Cardiac fibroblast (primary cell): ENCODE data around the gene KICS2.
"Not testable (repeated sequence)": the region's sequence is repeated elsewhere in the genome, so short reads cannot be mapped to it uniquely, and the experiment has no call there.

ENCODE experiments used
- DNase-seq, 2 donors: peaks; one replicate each; pipeline versions ENCODE4 v3.0.0 to v3.0.0-alpha.2; 2010; ENCODE audit warnings: low read depth in 2 of 2
- H3K4me3 ChIP-seq, 2 donors: replicated peaks in 1 of 2; 1 replicate in 1 of 2; 2 replicates in 1 of 2; pipeline ENCODE4 v1.5.1; 2011; ENCODE audit warnings: low read depth in 2 of 2, low read length in 2 of 2, mild to moderate bottlenecking in 2 of 2, moderate library complexity in 1 of 2
- TF ChIP-seq, protein P1 (sequence below): IDR thresholded peaks from one replicate; pipeline ENCODE4 v1.5.1; 2011; ENCODE audit warnings: low read depth, mild to moderate bottlenecking, low read length, inconsistent platforms

KICS2 gene

DNA sequence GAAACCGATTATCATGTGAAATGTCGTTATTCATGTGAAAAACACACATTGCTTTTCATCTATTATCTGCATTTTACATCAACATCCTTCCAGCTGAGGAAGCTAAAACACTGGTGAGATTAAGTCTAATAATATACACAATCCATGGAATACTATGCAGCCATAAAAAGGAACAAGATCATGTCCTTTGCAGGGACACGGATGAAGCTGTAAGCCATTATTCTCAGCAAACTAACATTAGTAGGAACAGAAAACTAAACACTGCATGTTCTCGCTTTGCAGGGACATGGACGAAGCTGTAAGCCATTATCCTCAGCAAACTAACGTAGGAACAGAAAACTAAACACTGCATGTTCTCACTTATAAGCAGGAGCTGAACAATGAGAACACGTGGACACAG lies 18.3 kb downstream of the KICS2 start:
- DNase-seq: no peak
- no peak overlapping the region for H3K4me3 ChIP-seq

DNA sequence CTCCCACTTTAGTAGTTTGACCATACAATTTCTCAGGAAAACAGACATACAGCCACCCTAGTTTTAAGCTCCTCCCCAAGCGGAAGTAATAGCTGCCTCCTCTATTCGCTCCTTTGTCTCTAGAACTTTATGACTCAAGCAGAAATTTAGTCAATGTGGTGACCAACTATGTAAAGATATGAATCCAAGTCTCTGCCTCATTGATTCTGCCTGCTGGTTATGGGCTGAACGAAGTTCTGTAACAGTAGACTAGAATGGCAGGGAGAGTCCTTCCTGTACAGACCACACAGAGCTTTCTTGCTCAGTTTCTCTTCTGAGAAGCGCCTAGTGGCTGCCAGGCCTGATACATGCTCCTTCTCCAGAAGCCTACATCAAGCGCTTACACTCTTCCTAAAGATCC lies 19.1 kb downstream of the KICS2 start:
- no peak overlapping the region for H3K4me3 ChIP-seq
- DNase-seq: peak in 1 of 2 donors; percentile 23
- TF ChIP-seq, protein P1, sequence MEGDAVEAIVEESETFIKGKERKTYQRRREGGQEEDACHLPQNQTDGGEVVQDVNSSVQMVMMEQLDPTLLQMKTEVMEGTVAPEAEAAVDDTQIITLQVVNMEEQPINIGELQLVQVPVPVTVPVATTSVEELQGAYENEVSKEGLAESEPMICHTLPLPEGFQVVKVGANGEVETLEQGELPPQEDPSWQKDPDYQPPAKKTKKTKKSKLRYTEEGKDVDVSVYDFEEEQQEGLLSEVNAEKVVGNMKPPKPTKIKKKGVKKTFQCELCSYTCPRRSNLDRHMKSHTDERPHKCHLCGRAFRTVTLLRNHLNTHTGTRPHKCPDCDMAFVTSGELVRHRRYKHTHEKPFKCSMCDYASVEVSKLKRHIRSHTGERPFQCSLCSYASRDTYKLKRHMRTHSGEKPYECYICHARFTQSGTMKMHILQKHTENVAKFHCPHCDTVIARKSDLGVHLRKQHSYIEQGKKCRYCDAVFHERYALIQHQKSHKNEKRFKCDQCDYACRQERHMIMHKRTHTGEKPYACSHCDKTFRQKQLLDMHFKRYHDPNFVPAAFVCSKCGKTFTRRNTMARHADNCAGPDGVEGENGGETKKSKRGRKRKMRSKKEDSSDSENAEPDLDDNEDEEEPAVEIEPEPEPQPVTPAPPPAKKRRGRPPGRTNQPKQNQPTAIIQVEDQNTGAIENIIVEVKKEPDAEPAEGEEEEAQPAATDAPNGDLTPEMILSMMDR: no peak

More for the DNA sequence above, 18.3 kb downstream of the KICS2 start:
- TF ChIP-seq, protein P1: no peak

DNA sequence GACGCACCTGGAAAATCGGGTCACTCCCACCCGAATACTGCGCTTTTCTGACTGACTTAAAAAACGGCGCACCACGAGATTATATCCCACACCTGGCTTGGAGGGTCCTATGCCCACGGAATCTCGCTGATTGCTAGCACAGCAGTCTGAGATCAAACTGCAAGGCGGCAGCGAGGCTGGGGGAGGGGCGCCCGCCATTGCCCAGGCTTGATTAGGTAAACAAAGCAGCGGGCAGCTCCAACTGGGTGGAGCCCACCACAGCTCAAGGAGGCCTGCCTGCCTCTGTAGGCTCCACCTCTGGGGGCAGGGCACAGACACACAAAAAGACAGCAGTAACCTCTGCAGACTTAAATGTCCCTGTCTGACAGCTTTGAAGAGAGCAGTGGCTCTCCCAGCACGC lies 26.3 kb downstream of the KICS2 start:
- not testable (repeated sequence) for DNase-seq

DNA sequence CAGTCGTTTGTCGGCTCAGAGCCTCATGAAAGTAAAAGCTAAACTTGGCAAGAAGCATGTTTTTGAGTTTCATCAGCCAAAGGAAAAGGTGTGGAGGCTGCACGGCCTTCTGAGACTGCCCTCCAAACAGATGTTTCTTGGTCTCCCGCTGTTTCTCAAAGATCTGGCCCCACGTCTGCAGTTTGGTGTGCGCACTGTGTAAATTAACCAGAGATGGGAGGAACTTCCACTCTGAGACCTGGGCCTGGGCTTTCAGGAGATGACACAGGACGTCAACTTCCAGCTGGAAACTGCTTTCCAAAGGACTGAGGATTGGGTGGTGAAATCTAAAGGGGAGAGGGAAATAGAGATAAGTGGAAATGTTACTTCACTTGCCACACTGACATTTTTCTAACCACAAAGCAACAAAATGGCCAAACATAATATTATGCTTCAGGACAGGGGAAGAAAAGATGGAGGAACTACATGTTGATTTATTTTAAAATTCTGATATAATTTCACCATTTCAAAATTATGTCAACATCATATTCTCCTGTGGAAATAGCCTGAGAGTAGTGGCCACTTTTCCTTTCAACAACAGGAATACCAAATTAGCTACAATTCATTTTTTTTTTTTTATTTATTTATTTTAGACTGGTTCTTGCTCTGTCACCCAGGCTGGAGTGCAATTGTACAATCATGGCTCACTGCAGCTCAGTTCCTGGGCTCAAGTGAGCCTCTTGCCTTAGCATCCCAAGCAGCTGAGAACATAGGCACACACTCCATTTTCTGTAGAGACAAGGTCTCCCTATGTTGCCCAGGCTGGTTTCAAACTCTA lies 27.6 kb downstream of the KICS2 start:
- H3K4me3 ChIP-seq: no peak overlapping the region
- TF ChIP-seq, protein P1: no peak
- DNase-seq: peak; percentile 64 to 70

More for the DNA sequence above, 26.3 kb downstream of the KICS2 start:
- not testable (repeated sequence) for H3K4me3 ChIP-seq

DNA sequence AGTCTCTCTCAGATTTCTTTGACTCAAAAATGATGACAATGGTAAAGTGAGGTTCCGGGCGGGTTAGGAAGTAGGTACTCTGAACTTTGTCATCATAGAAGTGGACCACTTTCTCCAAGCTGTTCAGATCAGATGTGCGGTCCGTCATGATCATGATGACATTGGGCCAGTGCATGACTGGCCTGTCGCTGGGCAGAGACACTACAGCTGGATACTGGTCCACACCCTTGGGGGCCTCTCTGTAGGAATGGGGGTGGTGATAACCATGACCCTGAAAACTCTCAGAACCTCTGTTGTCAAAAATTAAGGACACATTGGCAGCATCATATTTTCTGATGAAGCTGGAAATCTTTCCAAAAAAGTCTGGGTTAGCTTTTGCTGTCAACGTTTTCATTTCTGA lies 28.2 kb downstream of the KICS2 start:
- no peak for DNase-seq
- TF ChIP-seq, protein P1: no peak

DNA sequence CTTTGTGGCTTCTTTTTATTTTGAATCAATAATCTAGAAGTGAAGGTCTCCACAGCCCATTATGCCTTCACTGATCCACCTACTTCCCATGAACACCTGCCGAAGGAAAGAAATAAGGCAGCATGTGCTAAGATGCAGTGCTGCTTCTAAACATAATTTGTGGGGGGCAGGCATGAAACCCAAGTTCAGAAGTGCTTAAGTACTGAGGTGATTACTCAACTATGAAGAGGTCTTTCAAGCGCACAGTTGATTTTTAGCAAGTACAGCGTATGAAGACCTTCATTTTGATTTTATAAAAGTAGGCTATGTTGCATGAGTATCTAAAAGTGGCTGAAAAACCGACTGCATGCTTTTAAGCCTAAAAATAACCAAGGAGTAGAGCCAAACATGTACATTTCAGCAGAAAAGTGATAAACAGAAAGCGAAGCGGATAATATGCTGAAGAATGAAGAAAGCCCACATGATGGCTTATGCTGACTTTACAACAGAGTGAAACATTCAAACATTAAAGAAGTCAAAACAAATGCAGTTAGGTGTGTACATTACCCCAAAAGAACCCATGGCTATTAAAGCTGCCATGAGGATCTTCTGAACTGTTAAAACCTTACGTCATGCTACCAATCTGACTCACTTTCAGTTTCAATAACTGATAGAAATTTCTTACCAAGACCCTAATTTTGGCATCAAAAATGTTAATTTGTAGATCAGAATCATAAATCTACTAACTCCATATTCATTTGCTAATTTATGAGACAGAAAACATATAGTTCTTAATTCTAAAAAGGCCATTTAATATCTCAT lies 29.3 kb downstream of the KICS2 start:
- no peak for DNase-seq
- no peak overlapping the region for H3K4me3 ChIP-seq
- TF ChIP-seq, protein P1: no peak

More for the DNA sequence above, 28.2 kb downstream of the KICS2 start:
- no peak overlapping the region for H3K4me3 ChIP-seq

DNA sequence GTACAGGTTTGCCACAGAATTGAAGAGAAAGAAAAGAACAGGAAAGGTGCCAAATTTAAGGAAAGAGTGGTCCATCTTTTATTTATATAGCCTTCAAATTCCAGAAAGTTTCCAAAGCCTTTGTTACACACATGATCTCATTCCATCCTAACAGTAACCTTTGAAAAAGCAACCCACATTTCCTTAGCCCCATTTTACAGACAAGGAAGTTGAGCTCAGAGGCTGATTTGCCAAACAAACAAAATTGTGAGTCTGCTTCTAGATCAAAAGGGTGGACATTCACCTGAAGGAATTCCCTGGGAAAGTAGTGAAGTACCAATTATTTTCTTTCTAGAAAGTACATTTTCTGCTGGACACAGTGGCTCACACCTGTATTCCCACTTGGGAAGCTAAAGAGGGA lies 32.0 kb downstream of the KICS2 start:
- no peak overlapping the region for H3K4me3 ChIP-seq
- TF ChIP-seq, protein P1: no peak
- DNase-seq: no peak
